Fibroblast of lung (primary cell): Measurements from ENCODE around the gene HSF2BP. TPM values are rescaled to one million over a fixed set of nuclear protein-coding genes. Genes with fewer than 3 reads are reported as not detected.

Experiments
- DNase-seq, 2 donors: peaks; one replicate each; pipeline versions ENCODE4 v3.0.0 to v3.0.0-alpha.2; 2010; ENCODE audit warnings: low read depth in 2 of 2
- H2AFZ ChIP-seq: 2 replicates; pipeline ENCODE4 v1.5.1; 2012; ENCODE audit warnings: low read length, control low read depth, inconsistent platforms
- H3K27ac ChIP-seq: 2 replicates; pipeline ENCODE4 v1.5.1; 2011; ENCODE audit warnings: low read length, control low read depth; ENCODE audit not compliant: insufficient read depth
- H3K27me3 ChIP-seq: 2 replicates; pipeline ENCODE4 v1.5.1; 2011; ENCODE audit warnings: mild to moderate bottlenecking, low read length; ENCODE audit not compliant: control insufficient read depth, insufficient read depth
- H3K36me3 ChIP-seq: 2 replicates; pipeline ENCODE4 v1.5.1; 2011; ENCODE audit warnings: low read length; ENCODE audit not compliant: control insufficient read depth, insufficient read depth
- H3K4me1 ChIP-seq: 2 replicates; pipeline ENCODE4 v1.5.1; 2011; ENCODE audit warnings: low read length; ENCODE audit not compliant: control insufficient read depth, insufficient read depth; ENCODE audit errors: extremely low read depth
- H3K4me2 ChIP-seq: 2 replicates; pipeline ENCODE4 v1.5.1; 2011; ENCODE audit warnings: low read length, control low read depth; ENCODE audit not compliant: insufficient read depth; ENCODE audit errors: extremely low read depth
- H3K4me3 ChIP-seq, 4 experiments: fragments of 200-600 bp in 1 of 4; sonication (generic) in 1 of 4; replicated peaks in 1 of 4; 2 replicates each; pipeline ENCODE4 v1.5.1; 2011 to 2016; ENCODE audit warnings: low read length in 4 of 4, low read depth in 3 of 4, mild to moderate bottlenecking in 3 of 4, control low read depth in 2 of 4, inconsistent platforms in 1 of 4, mixed read lengths in 1 of 4; ENCODE audit not compliant: insufficient read depth in 1 of 4; ENCODE audit errors: control extremely low read depth in 1 of 4
- H3K79me2 ChIP-seq: 2 replicates; pipeline ENCODE4 v1.5.1; 2012; ENCODE audit warnings: mild to moderate bottlenecking, low read length, inconsistent platforms; ENCODE audit not compliant: control insufficient read depth, insufficient read depth
- H3K9ac ChIP-seq: 2 replicates; pipeline ENCODE4 v1.5.1; 2011; ENCODE audit warnings: mild to moderate bottlenecking, low read length, control low read depth; ENCODE audit not compliant: insufficient read depth
- H3K9me3 ChIP-seq: 2 replicates; pipeline ENCODE4 v1.5.1; 2012; ENCODE audit warnings: low read depth, low read length; ENCODE audit not compliant: control insufficient read depth, insufficient read depth
- H4K20me1 ChIP-seq: 2 replicates; pipeline ENCODE4 v1.5.1; 2011; ENCODE audit warnings: low read length; ENCODE audit not compliant: control insufficient read depth, insufficient read depth; ENCODE audit errors: extremely low read depth
- CTCF ChIP-seq, 2 donors: IDR thresholded peaks in 1 of 2; conservative IDR thresholded peaks in 1 of 2; 1 replicate in 1 of 2; 2 replicates in 1 of 2; pipeline ENCODE4 v1.5.1; 2011 to 2012; ENCODE audit warnings: low read length in 2 of 2, control low read depth in 1 of 2, inconsistent platforms in 1 of 2, low read depth in 1 of 2, mild to moderate bottlenecking in 1 of 2
- EZH2 ChIP-seq: IDR thresholded peaks from 2 replicates; pipeline ENCODE4 v1.5.1; 2012; ENCODE audit warnings: low read length, control low read depth, mild to moderate bottlenecking; ENCODE audit errors: missing control alignments
- polyA plus RNA-seq, 2 donors: library from polyadenylated mRNA; depleted of rRNA in 1 of 2; stranded (reverse) in 1 of 2; unstranded in 1 of 2; fragments of >200 nt; gene quantifications; 2 replicates each; pipeline ENCODE4 v1.2.1, GENCODE V29; 2011 to 2012; ENCODE audit warnings: missing spikeins in 1 of 2
- total RNA-seq: library from RNA; depleted of rRNA; stranded (reverse); fragments of >200 nt; gene quantifications from 2 replicates; pipeline ENCODE4 v1.2.1, GENCODE V29; 2014

Gene HSF2BP
- total and polyA plus RNA-seq, 2 donors (not counting 1 experiment from before 2014, with no cell fraction given) = 0.70 to 1.2 TPM

- TF ChIP-seq EZH2 = no peak
- no peak for TF ChIP-seq CTCF (conservative IDR thresholded peaks at IDR 0.05 in 1 of 2, IDR thresholded peaks at IDR 0.05 in 1 of 2; ENCODE audit: low read depth in 1 of 2, low read length in 2 of 2)
- H4K20me1 ChIP-seq = no peaks in the 10 kb centered on the region
- no peaks in the 10 kb centered on the region for H3K36me3 ChIP-seq
- no peaks in the 10 kb centered on the region for H3K79me2 ChIP-seq
- no peaks in the 10 kb centered on the region for H3K9me3 ChIP-seq
- H2AFZ ChIP-seq = no peak overlapping the region
- H3K27me3 ChIP-seq = no peaks in the 10 kb centered on the region
- H3K4me1 ChIP-seq = peaks cover 5% of the 10 kb centered on the region
- no peak overlapping the region for H3K27ac ChIP-seq
- no peak overlapping the region for H3K4me3 ChIP-seq
- peak in 1 of 2 donors; percentile 50 for DNase-seq
- no peak overlapping the region for H3K4me2 ChIP-seq
- no peak overlapping the region for H3K9ac ChIP-seq
These were observed 67.7 kb downstream of the HSF2BP start for GRCh38 chr21:43591571-43591970.

- no peak overlapping the region for H3K27ac ChIP-seq
- H3K4me1 ChIP-seq = peaks cover 8% of the 10 kb centered on the region
- H3K9me3 ChIP-seq = no peaks in the 10 kb centered on the region
- no peak overlapping the region for H3K4me2 ChIP-seq
- no peaks in the 10 kb centered on the region for H4K20me1 ChIP-seq
- H3K4me3 ChIP-seq = no peak overlapping the region
- H3K27me3 ChIP-seq = no peaks in the 10 kb centered on the region
- DNase-seq = peak in 1 of 2 donors; percentile 80
- TF ChIP-seq CTCF (conservative IDR thresholded peaks at IDR 0.05 in 1 of 2, IDR thresholded peaks at IDR 0.05 in 1 of 2; ENCODE audit: low read depth in 1 of 2, low read length in 2 of 2) (no peak), EZH2 (no peak)
- H2AFZ ChIP-seq = no peak overlapping the region
- H3K36me3 ChIP-seq = no peaks in the 10 kb centered on the region
- no peaks in the 10 kb centered on the region for H3K79me2 ChIP-seq
- no peak overlapping the region for H3K9ac ChIP-seq
These were observed 69.1 kb downstream of the HSF2BP start for GRCh38 chr21:43590194-43590593.

- H2AFZ ChIP-seq = no peak overlapping the region
- H3K27ac ChIP-seq = no peak overlapping the region
- H3K9me3 ChIP-seq = no peaks in the 10 kb centered on the region
- no peaks in the 10 kb centered on the region for H4K20me1 ChIP-seq
- H3K4me1 ChIP-seq = peaks cover 8% of the 10 kb centered on the region
- TF ChIP-seq CTCF (conservative IDR thresholded peaks at IDR 0.05 in 1 of 2, IDR thresholded peaks at IDR 0.05 in 1 of 2; ENCODE audit: low read depth in 1 of 2, low read length in 2 of 2) (no peak), EZH2 (no peak)
- no peak overlapping the region for H3K4me3 ChIP-seq
- H3K4me2 ChIP-seq = no peak overlapping the region
- no peak overlapping the region for H3K9ac ChIP-seq
- H3K27me3 ChIP-seq = no peaks in the 10 kb centered on the region
- H3K79me2 ChIP-seq = no peaks in the 10 kb centered on the region
- no peaks in the 10 kb centered on the region for H3K36me3 ChIP-seq
- DNase-seq = no peak
These were observed 70.3 kb downstream of the HSF2BP start for GRCh38 chr21:43588957-43589356.
